NT2/D1 (cell line): ENCODE results near the gene NUDCD3.

Source experiments
- DNase-seq: peaks from one replicate; pipeline ENCODE4 v3.0.0-alpha.2; 2011; ENCODE audit warnings: low read depth, low spot score
- H3K27me3 ChIP-seq: 2 replicates; pipeline ENCODE4 v1.6.0; 2011; ENCODE audit warnings: mild to moderate bottlenecking; ENCODE audit not compliant: insufficient read length, insufficient read depth
- H3K36me3 ChIP-seq: 2 replicates; pipeline ENCODE4 v1.6.1; 2011; ENCODE audit warnings: mild to moderate bottlenecking, low read length, mixed read lengths; ENCODE audit not compliant: insufficient read depth, insufficient read length
- H3K4me1 ChIP-seq: 2 replicates; pipeline ENCODE4 v1.5.1; 2011; ENCODE audit not compliant: insufficient read depth, insufficient read length
- H3K4me3 ChIP-seq: 2 replicates; pipeline ENCODE4 v1.5.1; 2011; ENCODE audit warnings: low read depth; ENCODE audit not compliant: insufficient read length
- H3K9ac ChIP-seq: 2 replicates; pipeline ENCODE4 v1.6.0; 2011; ENCODE audit warnings: low read depth; ENCODE audit not compliant: insufficient read length
- H3K9me3 ChIP-seq: 2 replicates; pipeline ENCODE4 v1.5.1; 2011; ENCODE audit warnings: mild to moderate bottlenecking, low read length; ENCODE audit not compliant: insufficient read depth
- SUZ12 ChIP-seq: IDR thresholded peaks from 2 replicates; pipeline ENCODE4 v1.6.1; 2011; ENCODE audit not compliant: insufficient read length, insufficient read depth; ENCODE audit errors: extremely low read depth
- YY1 ChIP-seq: IDR thresholded peaks from 2 replicates; pipeline ENCODE4 v1.6.1; 2011; ENCODE audit not compliant: insufficient read length, insufficient read depth
- ZNF274 ChIP-seq: IDR thresholded peaks from 2 replicates; pipeline ENCODE4 v1.6.1; 2011; ENCODE audit warnings: mild to moderate bottlenecking, low read depth, low read length

The NUDCD3 gene

DNA sequence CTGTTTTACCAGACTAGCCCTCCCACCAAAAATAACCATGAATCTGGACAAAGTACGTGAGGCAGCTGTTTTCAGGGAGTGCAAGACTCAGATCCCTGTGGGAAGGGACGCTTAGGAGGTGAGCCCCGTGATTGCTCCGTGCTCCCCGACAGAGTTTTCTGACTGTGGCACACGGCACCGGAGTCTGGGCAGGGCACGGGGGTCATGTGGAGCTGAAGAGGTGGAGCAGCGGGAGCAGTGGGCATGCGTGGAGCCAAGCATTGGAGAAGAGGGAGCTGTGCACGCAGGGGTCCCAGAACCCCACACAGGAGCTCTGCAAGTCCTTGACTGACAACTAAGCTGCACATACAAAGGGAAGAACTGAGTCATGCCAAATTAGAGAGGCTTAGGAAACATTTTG lies 154.0 kb downstream of the NUDCD3 start:
- Histone ChIP-seq H3K36me3 (no peaks in the 10 kb centered on the region), H3K4me3 (no peak overlapping the region), H3K27me3 (no peaks in the 10 kb centered on the region), H3K9ac (no peak overlapping the region), H3K9me3 (no peaks in the 10 kb centered on the region), H3K4me1 (peaks cover 3% of the 10 kb centered on the region)
- no peak for DNase-seq
- TF ChIP-seq YY1 (no peak), SUZ12 (no peak), ZNF274 (no peak)

DNA sequence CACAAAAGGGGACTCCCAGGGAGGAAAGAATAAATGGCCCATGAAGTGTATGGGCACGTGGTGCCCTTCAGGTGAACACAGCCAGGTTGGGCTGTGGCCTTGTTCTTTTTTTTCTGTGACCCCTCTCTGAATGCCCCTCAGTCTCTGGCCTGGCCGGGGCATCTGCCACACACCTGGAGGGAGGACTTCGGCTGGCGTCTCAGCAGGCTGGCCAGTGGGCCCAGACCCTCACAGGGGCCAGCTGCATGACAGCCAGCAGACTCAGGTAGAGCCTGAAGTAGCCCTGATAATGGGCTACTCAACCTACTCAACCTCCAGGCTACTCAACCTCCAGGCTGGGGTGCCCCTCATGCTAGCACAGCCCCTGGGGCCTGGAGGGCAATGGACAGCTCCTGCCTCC lies 155.3 kb downstream of the NUDCD3 start:
- no peak for TF ChIP-seq SUZ12
- no peak for TF ChIP-seq ZNF274
- no peak for TF ChIP-seq YY1
- H3K9me3 ChIP-seq, result no peaks in the 10 kb centered on the region
- no peak overlapping the region for H3K9ac ChIP-seq
- no peaks in the 10 kb centered on the region for H3K36me3 ChIP-seq
- H3K4me1 ChIP-seq, result peaks cover 3% of the 10 kb centered on the region
- DNase-seq, result no peak
- H3K27me3 ChIP-seq, result no peaks in the 10 kb centered on the region
- no peak overlapping the region for H3K4me3 ChIP-seq

DNA sequence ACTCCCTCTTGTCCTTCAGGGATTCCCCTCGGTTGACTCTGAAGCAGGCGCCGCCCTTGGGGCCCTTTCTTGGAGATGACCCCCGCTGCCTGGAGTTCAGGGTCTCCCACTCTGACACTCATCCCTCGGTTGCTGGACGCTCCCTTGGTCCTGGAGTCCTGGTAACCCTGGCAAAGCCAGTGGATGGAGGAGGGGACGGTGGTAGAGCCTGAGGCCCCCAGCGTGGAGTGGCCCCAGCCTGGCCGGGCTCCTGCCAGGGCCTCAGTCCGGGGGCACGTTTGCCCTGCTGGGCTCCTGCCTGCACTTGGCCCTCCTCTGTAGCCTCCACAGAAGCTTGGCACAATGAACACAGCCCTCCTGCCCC lies 155.7 kb downstream of the NUDCD3 start:
- no peaks in the 10 kb centered on the region for H3K27me3 ChIP-seq
- H3K4me3 ChIP-seq, result no peak overlapping the region
- no peaks in the 10 kb centered on the region for H3K36me3 ChIP-seq
- no peak for TF ChIP-seq ZNF274
- no peak for TF ChIP-seq YY1
- TF ChIP-seq SUZ12, result no peak
- H3K9me3 ChIP-seq, result no peaks in the 10 kb centered on the region
- no peak for DNase-seq
- H3K9ac ChIP-seq, result no peak overlapping the region
- peaks cover 3% of the 10 kb centered on the region for H3K4me1 ChIP-seq

DNA sequence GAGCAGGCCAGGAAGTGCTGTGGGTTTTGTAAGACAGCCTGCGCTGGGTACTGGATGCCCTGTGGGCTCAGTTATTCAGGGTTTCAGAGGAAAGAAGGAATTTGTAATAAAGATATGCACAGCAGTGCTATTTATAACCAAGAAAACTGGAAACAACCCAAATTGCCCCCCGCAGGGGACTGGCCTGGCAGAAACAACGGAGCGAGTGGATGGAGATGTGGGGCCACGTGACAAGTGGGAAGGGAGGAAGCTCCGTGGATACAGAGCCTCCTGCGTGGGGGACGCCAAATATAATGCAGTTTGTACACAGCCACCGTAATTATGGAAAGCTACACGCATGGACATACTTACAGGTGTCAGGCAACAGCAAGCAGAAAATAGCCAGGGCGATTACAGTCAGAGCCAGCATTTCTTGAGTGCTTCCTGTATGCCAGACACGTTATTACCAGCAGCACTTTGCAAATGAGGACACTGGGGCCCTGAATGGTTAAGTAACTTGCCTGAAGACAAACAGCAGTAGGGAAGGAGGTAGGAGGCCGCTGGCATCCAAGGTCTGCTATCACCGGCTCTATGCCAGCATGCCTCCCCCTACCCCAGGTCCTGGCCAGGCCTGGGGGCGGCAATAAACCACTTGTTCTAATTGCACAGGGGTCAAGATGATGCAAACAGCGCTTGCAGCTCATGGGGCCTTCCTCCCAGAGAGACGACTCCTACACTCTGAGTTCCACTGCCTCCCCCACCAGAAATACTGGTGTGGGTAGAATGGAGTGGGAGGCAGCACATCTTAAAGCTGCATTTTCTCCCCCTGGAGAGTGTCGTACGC lies 156.3 kb downstream of the NUDCD3 start:
- H3K9ac ChIP-seq, result no peak overlapping the region
- no peaks in the 10 kb centered on the region for H3K27me3 ChIP-seq
- H3K4me3 ChIP-seq, result no peak overlapping the region
- peaks cover 3% of the 10 kb centered on the region for H3K4me1 ChIP-seq
- TF ChIP-seq YY1 (no peak), SUZ12 (no peak), ZNF274 (no peak)
- H3K36me3 ChIP-seq, result no peaks in the 10 kb centered on the region
- no peak for DNase-seq
- no peaks in the 10 kb centered on the region for H3K9me3 ChIP-seq

DNA sequence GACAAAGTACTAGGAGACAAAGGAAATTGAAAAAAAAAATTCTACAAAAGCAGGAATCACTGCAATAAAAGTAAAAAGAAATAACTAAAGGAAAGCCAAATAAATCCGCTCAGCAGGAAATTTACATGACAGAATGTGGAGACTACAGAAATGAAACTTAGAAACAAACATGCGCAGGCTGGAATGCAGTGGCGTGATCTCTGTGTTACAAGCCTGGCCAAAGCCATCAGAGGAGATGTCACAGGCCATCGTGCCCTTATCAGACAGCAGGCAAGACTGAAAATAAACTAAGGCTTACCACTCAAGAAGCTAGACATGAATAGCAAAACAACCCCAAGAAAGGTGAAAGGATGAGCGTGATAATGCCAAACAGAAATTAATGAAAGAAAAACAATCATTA lies 158.8 kb downstream of the NUDCD3 start:
- no peak for DNase-seq
- TF ChIP-seq ZNF274, result no peak
- TF ChIP-seq SUZ12, result no peak
- no peak for TF ChIP-seq YY1

DNA sequence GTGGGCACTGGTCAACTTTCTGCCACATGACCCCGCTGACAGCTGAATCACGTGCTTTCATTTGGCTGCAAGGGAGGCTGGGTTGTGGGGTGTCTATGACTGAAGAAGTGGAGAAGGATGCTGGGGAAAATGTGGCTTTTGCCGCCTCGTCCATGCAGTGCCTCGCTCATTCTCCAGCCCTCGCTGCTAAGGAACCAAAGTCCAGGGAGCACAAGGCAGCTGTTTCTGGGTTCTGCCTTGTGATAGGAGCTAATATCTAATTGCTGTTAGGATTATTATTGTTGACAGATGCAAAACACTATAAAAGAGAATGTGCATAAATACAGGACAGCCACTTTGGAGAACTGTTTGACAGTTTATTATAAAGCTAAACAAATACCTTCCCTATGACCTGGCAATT lies 160.1 kb downstream of the NUDCD3 start:
- Histone ChIP-seq H3K36me3 (no peaks in the 10 kb centered on the region), H3K9ac (no peak overlapping the region), H3K4me1 (peaks cover 7% of the 10 kb centered on the region), H3K4me3 (no peak overlapping the region), H3K27me3 (peaks cover 28% of the 10 kb centered on the region), H3K9me3 (no peaks in the 10 kb centered on the region)
- TF ChIP-seq ZNF274, result no peak
- TF ChIP-seq YY1, result no peak
- TF ChIP-seq SUZ12, result no peak
- no peak for DNase-seq

More for the DNA sequence above, 158.8 kb downstream of the NUDCD3 start:
- Histone ChIP-seq H3K36me3 (no peaks in the 10 kb centered on the region), H3K9me3 (no peaks in the 10 kb centered on the region), H3K4me3 (no peak overlapping the region), H3K4me1 (peaks cover 4% of the 10 kb centered on the region), H3K27me3 (peaks cover 17% of the 10 kb centered on the region), H3K9ac (no peak overlapping the region)

DNA sequence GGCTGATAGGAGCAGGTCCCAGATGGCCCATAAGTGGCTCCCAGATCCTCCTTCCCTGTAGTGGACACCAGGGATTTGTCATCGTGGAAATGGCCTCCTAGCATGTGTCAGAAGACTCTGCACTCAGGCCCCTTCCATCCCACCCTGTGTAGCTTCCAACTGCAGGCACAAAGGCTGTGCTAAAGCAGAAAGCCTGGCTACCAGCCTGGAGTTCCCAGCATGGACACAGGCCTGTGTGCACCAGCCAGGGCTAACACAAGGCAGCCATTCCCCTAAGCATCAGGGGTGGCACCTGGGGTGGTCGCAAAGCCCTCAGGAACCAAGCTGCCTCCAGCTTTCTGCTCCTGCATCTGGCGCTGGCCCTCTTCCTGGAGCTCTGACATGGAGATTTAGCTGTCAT lies 160.6 kb downstream of the NUDCD3 start:
- TF ChIP-seq SUZ12, result no peak
- no peak for TF ChIP-seq ZNF274
- no peak for TF ChIP-seq YY1
- peaks cover 32% of the 10 kb centered on the region for H3K27me3 ChIP-seq

More for the DNA sequence above, 160.6 kb downstream of the NUDCD3 start:
- Histone ChIP-seq H3K4me1 (peaks cover 7% of the 10 kb centered on the region), H3K9ac (no peak overlapping the region), H3K36me3 (no peaks in the 10 kb centered on the region), H3K4me3 (no peak overlapping the region), H3K9me3 (no peaks in the 10 kb centered on the region)
- no peak for DNase-seq
